Measurements from ENCODE around the gene THBS3.
"Not testable (repeated sequence)": the region's sequence is repeated elsewhere in the genome, so short reads cannot be mapped to it uniquely, and the experiment has no call there.

DNA sequence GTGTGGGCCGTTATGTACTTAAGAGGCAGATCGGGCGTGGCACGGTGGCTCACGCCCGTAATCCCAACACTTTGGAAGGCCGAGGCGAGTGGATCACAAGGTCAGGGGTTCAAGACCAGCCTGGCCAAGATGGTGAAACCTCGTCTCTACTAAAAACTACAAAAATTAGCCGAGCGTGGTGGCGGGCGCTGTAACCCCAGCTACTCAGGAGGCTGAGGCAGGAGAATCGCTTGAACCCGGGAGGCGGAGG is 13.8 kb downstream of the THBS3 start:
- TF ChIP-seq MXI1 (IDR thresholded peaks at IDR 0.05; ENCODE audit: borderline replicate concordance, low read depth, low read length); POLR2A (IDR thresholded peaks at IDR 0.05; ENCODE audit: low read depth, low read length); RAD21 (IDR thresholded peaks at IDR 0.05; ENCODE audit: low read length); BHLHE40 (IDR thresholded peaks at IDR 0.05; ENCODE audit: low read depth, low read length); CEBPB (IDR thresholded peaks at IDR 0.05; ENCODE audit: low read depth, low read length); CHD1 (IDR thresholded peaks at IDR 0.05; ENCODE audit: low read depth, low read length); SMC3 (IDR thresholded peaks at IDR 0.05; ENCODE audit: low read depth, low read length): not testable (repeated sequence)
- TF ChIP-seq, protein P1, sequence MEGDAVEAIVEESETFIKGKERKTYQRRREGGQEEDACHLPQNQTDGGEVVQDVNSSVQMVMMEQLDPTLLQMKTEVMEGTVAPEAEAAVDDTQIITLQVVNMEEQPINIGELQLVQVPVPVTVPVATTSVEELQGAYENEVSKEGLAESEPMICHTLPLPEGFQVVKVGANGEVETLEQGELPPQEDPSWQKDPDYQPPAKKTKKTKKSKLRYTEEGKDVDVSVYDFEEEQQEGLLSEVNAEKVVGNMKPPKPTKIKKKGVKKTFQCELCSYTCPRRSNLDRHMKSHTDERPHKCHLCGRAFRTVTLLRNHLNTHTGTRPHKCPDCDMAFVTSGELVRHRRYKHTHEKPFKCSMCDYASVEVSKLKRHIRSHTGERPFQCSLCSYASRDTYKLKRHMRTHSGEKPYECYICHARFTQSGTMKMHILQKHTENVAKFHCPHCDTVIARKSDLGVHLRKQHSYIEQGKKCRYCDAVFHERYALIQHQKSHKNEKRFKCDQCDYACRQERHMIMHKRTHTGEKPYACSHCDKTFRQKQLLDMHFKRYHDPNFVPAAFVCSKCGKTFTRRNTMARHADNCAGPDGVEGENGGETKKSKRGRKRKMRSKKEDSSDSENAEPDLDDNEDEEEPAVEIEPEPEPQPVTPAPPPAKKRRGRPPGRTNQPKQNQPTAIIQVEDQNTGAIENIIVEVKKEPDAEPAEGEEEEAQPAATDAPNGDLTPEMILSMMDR (conservative IDR thresholded peaks at IDR 0.05; ENCODE audit: low read depth, low read length) = not testable (repeated sequence)
- TF ChIP-seq, protein P2, sequence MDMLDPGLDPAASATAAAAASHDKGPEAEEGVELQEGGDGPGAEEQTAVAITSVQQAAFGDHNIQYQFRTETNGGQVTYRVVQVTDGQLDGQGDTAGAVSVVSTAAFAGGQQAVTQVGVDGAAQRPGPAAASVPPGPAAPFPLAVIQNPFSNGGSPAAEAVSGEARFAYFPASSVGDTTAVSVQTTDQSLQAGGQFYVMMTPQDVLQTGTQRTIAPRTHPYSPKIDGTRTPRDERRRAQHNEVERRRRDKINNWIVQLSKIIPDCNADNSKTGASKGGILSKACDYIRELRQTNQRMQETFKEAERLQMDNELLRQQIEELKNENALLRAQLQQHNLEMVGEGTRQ (IDR thresholded peaks at IDR 0.05; ENCODE audit: low read depth, low read length) = not testable (repeated sequence)
- TF ChIP-seq, protein P3, sequence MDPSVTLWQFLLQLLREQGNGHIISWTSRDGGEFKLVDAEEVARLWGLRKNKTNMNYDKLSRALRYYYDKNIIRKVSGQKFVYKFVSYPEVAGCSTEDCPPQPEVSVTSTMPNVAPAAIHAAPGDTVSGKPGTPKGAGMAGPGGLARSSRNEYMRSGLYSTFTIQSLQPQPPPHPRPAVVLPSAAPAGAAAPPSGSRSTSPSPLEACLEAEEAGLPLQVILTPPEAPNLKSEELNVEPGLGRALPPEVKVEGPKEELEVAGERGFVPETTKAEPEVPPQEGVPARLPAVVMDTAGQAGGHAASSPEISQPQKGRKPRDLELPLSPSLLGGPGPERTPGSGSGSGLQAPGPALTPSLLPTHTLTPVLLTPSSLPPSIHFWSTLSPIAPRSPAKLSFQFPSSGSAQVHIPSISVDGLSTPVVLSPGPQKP (IDR thresholded peaks at IDR 0.05; ENCODE audit: borderline replicate concordance, low read depth, low read length) = not testable (repeated sequence)
